Muscle layer of duodenum (tissue), 2 donors: ENCODE data around the gene NHLRC4.

Experiments
- H3K27ac ChIP-seq: one replicate; pipeline ENCODE4 v1.7.0; 2013; ENCODE audit warnings: mild to moderate bottlenecking, low read length
- H3K27me3 ChIP-seq: one replicate; pipeline ENCODE4 v1.7.0; 2013; ENCODE audit warnings: low read depth, mild to moderate bottlenecking, control low read depth, low read length
- H3K36me3 ChIP-seq, 2 donors: one replicate each; pipeline ENCODE4 v1.7.0; 2013; ENCODE audit warnings: low read length in 2 of 2, control low read depth in 1 of 2, mild to moderate bottlenecking in 1 of 2; ENCODE audit not compliant: insufficient read depth in 2 of 2, control insufficient read depth in 1 of 2
- H3K4me1 ChIP-seq, 2 donors: one replicate each; pipeline ENCODE4 v1.7.0; 2013; ENCODE audit warnings: low read length in 2 of 2, mild to moderate bottlenecking in 2 of 2, control low read depth in 1 of 2, moderate library complexity in 1 of 2; ENCODE audit not compliant: insufficient read depth in 2 of 2, control insufficient read depth in 1 of 2
- H3K4me3 ChIP-seq, 2 donors: one replicate each; pipeline ENCODE4 v1.7.0; 2013; ENCODE audit warnings: low read length in 2 of 2, low read depth in 1 of 2, mild to moderate bottlenecking in 1 of 2
- H3K9me3 ChIP-seq, 2 donors: one replicate each; pipeline ENCODE4 v1.7.0; 2013; ENCODE audit warnings: low read length in 2 of 2, control low read depth in 1 of 2, mild to moderate bottlenecking in 1 of 2; ENCODE audit not compliant: control insufficient read depth in 1 of 2
- donor health status: healthy.

Gene NHLRC4

DNA sequence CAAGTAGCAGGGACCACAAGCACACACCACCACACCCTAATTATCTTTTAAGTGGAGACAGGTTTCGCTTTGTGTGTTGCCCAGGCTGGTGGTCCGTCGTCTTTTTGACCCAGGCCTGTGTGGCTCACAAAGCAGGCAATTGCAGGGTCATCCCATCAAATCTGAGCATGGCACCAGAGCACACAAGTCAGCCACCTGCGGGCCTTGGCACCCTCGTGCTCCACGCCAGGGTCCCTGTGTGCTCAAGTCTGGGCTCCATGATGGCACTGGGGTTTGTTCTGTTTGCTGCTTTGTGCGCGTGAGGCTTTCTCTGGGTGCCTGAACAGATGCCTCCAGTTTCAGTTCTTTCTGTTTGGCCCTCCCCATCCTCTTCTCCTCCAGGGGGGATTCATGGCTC, 41.7 kb upstream of the NHLRC4 start:
- H3K27me3 ChIP-seq = no peaks in the 10 kb centered on the region

DNA sequence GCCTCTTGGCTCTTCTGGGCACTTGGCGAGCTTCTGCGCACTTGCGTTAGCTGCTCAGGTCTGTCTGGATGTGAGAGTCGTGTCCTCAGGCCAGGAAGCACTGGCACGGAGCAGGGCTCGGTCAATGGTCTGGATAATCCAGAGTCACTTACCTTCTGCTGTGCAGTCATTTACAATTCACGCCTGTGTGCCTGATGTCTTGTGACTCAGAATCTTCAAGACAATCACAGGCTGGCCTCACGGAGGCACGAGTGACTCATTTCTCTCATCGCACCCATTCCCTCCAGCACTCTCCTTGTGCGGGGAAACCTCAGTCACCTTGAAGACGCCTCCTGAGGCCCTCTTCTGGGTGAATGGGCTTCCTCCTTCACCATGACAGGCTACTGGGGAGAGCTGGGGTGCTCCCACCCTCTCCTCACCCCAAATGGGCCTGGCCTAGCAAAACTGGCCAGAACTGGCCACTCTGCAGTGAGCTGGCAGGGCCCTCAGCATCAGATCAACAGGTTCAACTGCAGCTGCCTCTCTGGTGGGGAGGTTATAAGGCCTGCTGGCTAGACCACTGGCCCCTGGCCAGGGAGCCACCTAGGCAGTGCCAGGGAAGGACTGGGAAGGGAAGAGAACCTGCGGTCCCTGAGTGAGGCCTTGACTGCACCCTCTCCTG, 41.2 kb upstream of the NHLRC4 start:
- H3K9me3 ChIP-seq = no peaks in the 10 kb centered on the region
- H3K36me3 ChIP-seq = peaks cover under 1 to 7% of the 10 kb centered on the region in 2 donors
- H3K27ac ChIP-seq = no peak overlapping the region
- no peaks in the 10 kb centered on the region for H3K27me3 ChIP-seq
- peaks cover 13 to 34% of the 10 kb centered on the region in 2 donors for H3K4me1 ChIP-seq
- H3K4me3 ChIP-seq = peak overlapping the region; percentile 70 to 76

More for the DNA sequence above, 41.7 kb upstream of the NHLRC4 start:
- H3K36me3 ChIP-seq = peaks cover 6 to 12% of the 10 kb centered on the region in 2 donors
- H3K9me3 ChIP-seq = no peaks in the 10 kb centered on the region
- H3K4me3 ChIP-seq = no peak overlapping the region
- no peak overlapping the region for H3K27ac ChIP-seq
- H3K4me1 ChIP-seq = peaks cover 13 to 29% of the 10 kb centered on the region in 2 donors

DNA sequence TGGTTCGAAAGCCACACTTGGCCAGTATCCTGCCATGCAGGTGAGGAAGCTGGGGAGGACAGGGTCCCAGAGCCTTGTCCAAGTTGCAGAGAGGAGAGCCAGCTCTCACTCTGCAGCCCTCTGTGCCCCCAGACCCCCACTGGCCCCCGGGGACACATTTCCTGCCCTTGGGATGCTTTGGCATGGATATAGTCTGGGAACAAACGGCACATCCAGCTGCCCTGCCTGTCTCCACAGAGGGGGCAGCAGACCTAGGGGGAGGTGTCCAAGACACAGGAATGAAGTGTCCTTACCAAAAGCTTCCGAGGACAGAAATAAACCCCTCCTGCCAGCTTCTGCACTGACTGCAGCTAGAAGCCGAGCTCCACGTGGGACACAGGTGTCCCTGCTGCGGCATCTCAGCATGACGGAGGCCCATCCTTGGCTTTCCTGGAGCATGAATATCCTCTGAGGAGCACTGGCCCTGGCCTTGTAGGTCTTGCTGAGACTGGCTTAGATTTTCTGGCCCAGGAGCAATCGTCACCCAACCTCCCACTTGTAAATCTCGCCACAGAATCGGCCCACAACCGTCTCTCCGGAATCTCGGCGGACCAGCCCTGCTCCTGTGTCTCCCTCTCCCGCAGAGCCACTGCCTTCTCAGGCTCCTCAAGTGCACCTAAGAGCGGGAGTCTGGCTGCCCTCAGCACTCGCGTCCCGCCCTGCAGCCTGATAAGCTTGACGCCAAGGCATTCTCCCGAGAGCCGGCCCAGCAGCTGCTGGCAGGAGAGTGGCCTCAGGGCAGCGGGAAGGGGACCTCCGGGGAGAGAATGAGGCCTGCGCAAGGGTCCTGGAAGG, 40.4 kb upstream of the NHLRC4 start:
- Histone ChIP-seq H3K9me3 (no peaks in the 10 kb centered on the region), H3K4me1 (peaks cover 13 to 36% of the 10 kb centered on the region in 2 donors), H3K27me3 (no peaks in the 10 kb centered on the region), H3K4me3 (peak overlapping the region; percentile 70 to 76), H3K27ac (peak overlapping the region; percentile 78), H3K36me3 (no peaks in the 10 kb centered on the region)

DNA sequence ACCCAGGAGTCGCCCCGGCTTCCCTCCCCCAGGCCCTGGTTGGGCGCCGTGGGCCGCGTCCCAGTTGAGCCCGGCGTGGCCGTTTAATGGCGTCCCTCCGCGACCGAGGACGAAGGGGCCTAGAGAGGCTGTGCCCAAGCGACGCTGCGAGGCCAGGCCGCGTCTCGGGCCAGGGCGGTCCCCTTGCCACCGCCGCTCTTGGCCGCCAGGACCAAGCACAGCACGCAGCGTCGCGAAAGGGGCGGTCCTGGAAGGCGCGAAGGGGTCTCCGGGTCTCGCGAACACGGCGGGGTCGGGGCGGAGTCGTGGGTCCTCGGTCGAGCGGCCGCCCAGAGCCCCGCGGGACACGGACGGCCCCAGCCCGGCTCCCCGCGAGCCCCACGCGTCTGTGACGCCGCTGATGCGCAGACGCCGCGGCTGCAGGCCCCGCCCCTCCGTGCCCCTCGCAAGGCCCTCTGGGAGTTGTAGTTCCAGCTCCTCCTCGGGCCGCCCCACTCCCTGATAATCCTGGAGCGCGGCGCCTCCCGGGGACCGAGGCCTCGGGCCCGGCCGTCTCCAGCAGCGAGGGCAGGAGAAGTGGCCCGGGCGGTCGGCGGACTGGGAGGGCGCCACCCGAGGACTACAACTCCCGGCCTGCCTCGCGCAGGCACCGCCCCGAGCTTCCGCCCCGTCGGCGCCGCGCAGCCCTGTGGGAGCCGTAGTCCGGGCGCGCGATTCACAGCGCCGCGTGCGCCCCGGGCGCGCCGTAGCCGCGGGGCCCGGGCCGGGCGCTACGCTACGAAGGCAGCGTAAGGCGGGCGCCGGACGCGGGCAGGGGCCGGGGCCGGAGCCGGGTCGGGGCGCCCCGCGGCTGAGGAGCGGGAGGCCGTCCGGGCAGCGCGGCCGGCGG, 39.5 kb upstream of the NHLRC4 start, which contains the start of gene CAPN15:
CAPN15 (plus strand) TSS at position 698 of the 889 bp plus-strand sequence. CDS start 19,127 bp downstream, outside the sequence.
- H3K27me3 ChIP-seq = no peaks in the 10 kb centered on the region
- H3K36me3 ChIP-seq = no peaks in the 10 kb centered on the region
- H3K4me1 ChIP-seq = peaks cover 13 to 36% of the 10 kb centered on the region in 2 donors
- peak within 1 kb of the TSS; percentile 87 for H3K27ac ChIP-seq
- no peaks in the 10 kb centered on the region for H3K9me3 ChIP-seq
- H3K4me3 ChIP-seq = peak within 1 kb of the TSS; percentile 70 to 81

DNA sequence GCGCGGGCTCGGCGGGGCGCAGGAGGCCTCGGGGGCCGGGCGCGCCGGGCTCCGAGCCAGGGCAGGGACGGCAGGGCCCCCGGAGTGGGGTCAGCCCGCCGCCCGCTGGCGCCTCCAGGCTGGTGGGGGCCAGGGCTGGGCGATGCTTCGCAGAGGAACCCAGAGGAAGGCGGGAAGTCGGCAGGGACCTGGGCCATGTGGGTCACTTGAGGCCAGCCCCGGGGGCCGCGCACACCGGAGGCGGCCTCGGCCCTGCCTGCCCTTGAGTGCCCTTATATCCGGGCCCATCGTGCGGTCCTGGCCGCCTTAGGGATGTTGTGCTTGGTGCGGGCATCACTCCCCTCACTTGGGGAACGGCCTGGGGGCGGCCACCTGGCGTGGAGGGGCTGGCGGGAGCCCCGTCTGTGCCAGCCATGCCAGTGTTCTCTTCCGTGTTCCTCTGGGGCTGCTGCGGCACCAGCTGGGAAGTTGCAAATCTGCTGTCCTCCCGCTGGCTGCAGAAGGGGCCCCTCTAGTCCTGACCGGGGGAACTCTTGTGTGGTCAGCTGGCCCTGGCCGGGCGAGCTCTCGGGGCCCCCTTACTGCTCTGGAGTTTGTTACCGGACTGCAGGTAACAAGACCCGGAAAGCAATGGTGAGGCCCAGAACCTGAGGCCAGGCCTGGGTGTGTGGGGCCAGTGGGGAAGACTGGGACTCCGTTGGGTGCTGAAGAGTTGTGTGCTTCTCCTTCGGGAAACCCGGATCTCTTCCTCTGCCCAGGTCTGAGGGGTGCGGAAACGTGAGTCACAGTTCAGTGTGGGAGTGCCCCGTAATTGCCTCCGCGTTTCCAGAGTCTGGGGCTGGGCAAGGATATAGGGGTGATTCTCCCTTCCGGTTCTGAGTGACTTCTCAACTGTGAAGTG, 38.4 kb upstream of the NHLRC4 start:
- no peaks in the 10 kb centered on the region for H3K27me3 ChIP-seq
- no peaks in the 10 kb centered on the region for H3K36me3 ChIP-seq
- H3K4me1 ChIP-seq = peaks cover 13 to 36% of the 10 kb centered on the region in 2 donors
- H3K4me3 ChIP-seq = peak overlapping the region; percentile 70 to 81
- H3K9me3 ChIP-seq = no peaks in the 10 kb centered on the region
- peak overlapping the region; percentile 87 for H3K27ac ChIP-seq

DNA sequence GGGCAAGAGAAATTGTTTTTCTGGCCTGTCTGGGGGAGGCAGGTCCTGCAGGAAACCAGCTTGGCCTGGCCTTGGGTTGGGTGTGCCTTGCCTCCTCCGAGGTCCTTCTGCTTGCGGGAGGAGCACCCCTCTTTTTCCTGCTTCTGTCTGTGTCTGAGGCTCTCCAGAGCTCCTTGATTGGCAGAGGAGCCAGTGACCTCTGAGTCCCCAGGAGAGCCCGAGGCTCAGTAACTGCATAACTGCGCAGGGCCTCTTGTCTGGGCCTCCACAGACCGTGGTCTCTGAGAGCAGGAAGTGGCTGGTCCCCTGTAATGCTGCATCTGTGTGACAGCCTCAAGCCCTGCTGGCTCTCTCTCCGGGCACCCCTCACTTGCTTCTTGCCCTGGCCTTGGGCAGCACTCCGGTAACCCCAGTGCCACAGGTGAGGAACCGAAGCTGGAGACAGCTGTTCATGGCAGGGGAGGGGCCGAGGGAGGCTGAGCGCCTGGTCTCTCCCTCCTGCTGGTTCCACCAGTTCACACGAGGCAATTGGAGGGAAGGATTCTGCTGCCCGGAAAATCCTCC, 37.7 kb upstream of the NHLRC4 start:
- Histone ChIP-seq H3K27me3 (no peaks in the 10 kb centered on the region), H3K27ac (peak overlapping the region; percentile 87), H3K36me3 (no peaks in the 10 kb centered on the region), H3K4me1 (peaks cover 13 to 36% of the 10 kb centered on the region in 2 donors), H3K4me3 (peak overlapping the region; percentile 70 to 81), H3K9me3 (no peaks in the 10 kb centered on the region)

DNA sequence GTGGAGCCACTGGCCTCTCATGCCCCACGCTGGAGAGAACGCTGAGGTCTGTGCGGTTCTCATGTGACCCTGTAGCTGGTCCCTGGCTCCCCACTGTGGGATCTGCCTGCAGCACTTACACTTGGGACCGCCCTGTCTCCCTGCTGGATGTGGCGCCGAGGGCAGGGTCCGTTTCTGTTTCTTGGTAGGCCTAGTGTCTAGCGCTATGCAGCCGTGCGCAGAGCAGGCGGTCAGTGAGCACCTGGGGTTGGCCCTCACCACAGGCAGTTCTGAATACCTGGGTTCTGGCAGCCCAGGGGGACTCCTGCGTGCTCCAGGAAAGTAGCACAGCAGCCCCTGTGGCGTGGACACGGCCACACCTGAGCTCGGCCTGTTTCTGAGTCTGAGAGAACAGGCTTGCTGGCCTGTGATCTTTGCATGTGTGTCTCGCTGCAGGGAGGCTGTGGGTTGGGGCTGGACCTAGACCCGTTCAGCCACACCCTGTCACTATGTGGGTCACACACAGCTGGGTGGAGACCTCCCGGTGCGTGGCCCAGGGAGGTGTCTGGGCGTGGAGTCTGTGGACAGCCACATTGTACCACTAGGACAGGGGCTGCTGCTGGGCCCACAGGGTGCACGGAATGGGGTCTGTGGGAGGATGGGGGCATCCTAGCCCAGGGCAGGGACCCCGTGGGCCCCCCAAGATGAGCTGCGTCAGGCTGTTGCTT, 36.5 kb upstream of the NHLRC4 start:
- Histone ChIP-seq H3K9me3 (no peaks in the 10 kb centered on the region), H3K4me1 (peaks cover 12 to 36% of the 10 kb centered on the region in 2 donors), H3K36me3 (no peaks in the 10 kb centered on the region), H3K4me3 (no peak overlapping the region), H3K27ac (no peak overlapping the region), H3K27me3 (no peaks in the 10 kb centered on the region)

DNA sequence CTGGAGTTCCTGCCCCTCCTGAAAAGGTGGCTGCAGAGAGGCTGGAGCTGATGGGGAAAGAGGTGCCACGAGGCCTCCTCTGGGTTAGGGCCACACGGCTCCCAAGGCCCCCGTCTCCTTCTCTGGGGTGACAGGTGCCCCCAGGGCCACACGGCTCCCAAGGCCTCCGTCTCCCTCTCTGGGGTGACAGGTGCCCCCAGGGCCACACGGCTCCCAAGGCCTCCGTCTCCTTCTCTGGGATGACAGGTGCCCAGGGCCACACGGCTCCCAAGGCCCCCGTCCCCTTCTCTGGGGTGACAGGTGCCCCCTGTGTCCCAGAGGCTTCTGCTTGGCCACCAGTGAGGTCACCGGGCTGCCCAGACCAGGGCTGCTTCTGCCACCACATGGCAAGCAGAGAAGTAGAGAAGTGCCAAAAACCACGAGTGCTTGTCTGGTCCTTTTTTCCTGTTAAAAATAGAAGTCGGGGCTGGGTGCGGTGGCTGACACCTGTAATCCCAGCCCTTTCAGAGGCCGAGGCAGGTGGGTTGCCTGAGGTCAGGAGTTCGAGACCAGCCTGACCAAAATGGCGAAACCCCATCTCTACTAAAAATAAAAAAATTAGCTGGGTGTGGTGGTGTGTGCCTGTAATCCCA, 35.2 kb upstream of the NHLRC4 start:
- Histone ChIP-seq H3K4me3 (no peak overlapping the region), H3K27ac (no peak overlapping the region), H3K27me3 (no peaks in the 10 kb centered on the region), H3K36me3 (peaks cover 0 to 6% of the 10 kb centered on the region in 2 donors), H3K4me1 (peaks cover 0 to 22% of the 10 kb centered on the region in 2 donors), H3K9me3 (no peaks in the 10 kb centered on the region)

DNA sequence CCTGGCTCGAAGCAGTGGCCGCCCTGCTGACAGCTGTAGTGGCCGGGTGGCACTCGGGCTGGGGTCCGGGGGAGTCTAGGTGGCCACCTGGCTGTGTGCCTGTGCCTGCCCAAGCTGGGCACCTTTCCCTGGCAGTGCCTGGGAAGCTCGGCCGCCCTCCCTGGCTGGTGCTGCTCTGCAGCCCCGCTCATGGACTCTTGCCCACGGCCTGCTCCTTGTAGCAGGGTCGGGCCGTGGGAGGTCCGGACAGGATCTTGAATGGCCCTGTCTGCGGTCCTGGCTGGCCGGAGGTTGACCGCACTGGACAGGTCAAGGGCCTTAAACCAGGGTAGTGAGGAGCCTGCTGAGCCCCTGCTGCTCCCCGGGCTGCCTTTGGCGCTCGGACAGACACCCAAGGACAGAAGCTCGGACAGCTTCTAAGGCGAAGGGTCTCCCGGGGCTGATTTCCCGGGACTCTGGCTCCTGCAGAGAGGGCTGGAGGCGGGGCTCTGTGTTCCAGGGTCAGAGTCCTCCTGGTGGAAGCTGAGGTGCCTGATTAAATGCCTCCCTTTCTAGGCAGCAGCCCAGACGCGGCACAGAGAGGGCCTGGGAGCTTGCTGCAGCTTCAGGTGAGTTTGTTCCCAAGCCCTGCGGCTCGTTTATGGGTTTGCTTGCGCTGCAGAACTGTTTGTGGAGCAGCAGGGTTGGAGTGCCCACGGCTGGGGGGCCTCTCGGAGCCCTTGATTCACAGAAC, 33.2 kb upstream of the NHLRC4 start:
- Histone ChIP-seq H3K4me3 (no peak overlapping the region), H3K27me3 (no peaks in the 10 kb centered on the region), H3K9me3 (no peaks in the 10 kb centered on the region), H3K4me1 (peaks cover 0 to 20% of the 10 kb centered on the region in 2 donors), H3K27ac (no peak overlapping the region), H3K36me3 (peaks cover 0 to 23% of the 10 kb centered on the region in 2 donors)
